OCI-LY1 (cell line): ENCODE measurements around the gene PHF14.
"Not testable (repeated sequence)": the region's sequence is repeated elsewhere in the genome, so short reads cannot be mapped to it uniquely, and the experiment has no call there.

Experiments used
- CTCF ChIP-seq: fragments of 200-600 bp; sonication (generic), shearing (Covaris generic); IDR thresholded peaks from 2 replicates; pipeline ENCODE4 v1.5.1; 2017; ENCODE audit warnings: mild to moderate bottlenecking, antibody characterized with exemption, low read length, moderate library complexity, mixed read lengths
- EZH2 ChIP-seq: fragments of 200-600 bp; sonication (generic), shearing (Covaris generic); IDR thresholded peaks from 2 replicates; pipeline ENCODE4 v1.8.0; 2017; ENCODE audit warnings: borderline replicate concordance, mixed run types, mild to moderate bottlenecking, antibody characterized with exemption, low read length, moderate library complexity, mixed read lengths

GRCh38 chr7:10995482-10996166 lies 22.0 kb downstream of the PHF14 start:
- not testable (repeated sequence) for TF ChIP-seq CTCF, EZH2
